Mesenchymal stem cell (in vitro differentiated cells and primary cell): ENCODE measurements around the gene OR14K1.
"Not testable (repeated sequence)": the region's sequence is repeated elsewhere in the genome, so short reads cannot be mapped to it uniquely, and the experiment has no call there.

Experiments used
- DNase-seq: peaks from one replicate; pipeline ENCODE4 v3.0.0-alpha.2; 2013
- H2AFZ ChIP-seq: one replicate; pipeline ENCODE4 v1.6.1; 2013; ENCODE audit warnings: low read depth, mild to moderate bottlenecking, control low read depth, inconsistent platforms, low read length, moderate library complexity
- H2AK5ac ChIP-seq: 2 replicates; pipeline ENCODE4 v1.6.1; 2013; ENCODE audit warnings: low read length, moderate library complexity, mild to moderate bottlenecking, inconsistent platforms; ENCODE audit not compliant: severe bottlenecking
- H2BK120ac ChIP-seq: one replicate; pipeline ENCODE4 v1.6.1; 2013; ENCODE audit warnings: low read depth, mild to moderate bottlenecking, inconsistent platforms, low read length, moderate library complexity
- H2BK12ac ChIP-seq, 2 experiments: one replicate each; pipeline ENCODE4 v1.6.1; 2013; ENCODE audit warnings: inconsistent platforms in 2 of 2, low read length in 2 of 2, mild to moderate bottlenecking in 2 of 2, moderate library complexity in 2 of 2, control low read depth in 1 of 2
- H2BK15ac ChIP-seq: one replicate; pipeline ENCODE4 v1.6.1; 2013; ENCODE audit warnings: mild to moderate bottlenecking, low read depth, inconsistent platforms; ENCODE audit not compliant: poor library complexity, severe bottlenecking
- H2BK5ac ChIP-seq: 2 replicates; pipeline ENCODE4 v1.6.1; 2013; ENCODE audit warnings: low read depth, mild to moderate bottlenecking, low read length, control low read depth, inconsistent platforms; ENCODE audit not compliant: poor library complexity, severe bottlenecking
- H3K14ac ChIP-seq, 2 experiments: one replicate each; pipeline ENCODE4 v1.6.1; 2013; ENCODE audit warnings: inconsistent platforms in 2 of 2, low read length in 2 of 2, control low read depth in 1 of 2, mild to moderate bottlenecking in 1 of 2, moderate library complexity in 1 of 2
- H3K18ac ChIP-seq, 2 experiments: one replicate each; pipeline ENCODE4 v1.6.1; 2013; ENCODE audit warnings: inconsistent platforms in 2 of 2, low read length in 2 of 2, control low read depth in 1 of 2, low read depth in 1 of 2, mild to moderate bottlenecking in 1 of 2
- H3K23ac ChIP-seq, 2 experiments: one replicate each; pipeline ENCODE4 v1.6.1; 2013; ENCODE audit warnings: inconsistent platforms in 2 of 2, low read length in 2 of 2, mild to moderate bottlenecking in 2 of 2, moderate library complexity in 2 of 2, control low read depth in 1 of 2
- H3K27ac ChIP-seq: 2 replicates; pipeline ENCODE4 v1.5.1; 2013; ENCODE audit warnings: mild to moderate bottlenecking, moderate library complexity, low read length, control low read depth, inconsistent platforms; ENCODE audit not compliant: poor library complexity, severe bottlenecking
- H3K27me3 ChIP-seq, 2 experiments: 2 replicates each; pipeline versions ENCODE4 v1.6.1 to v1.7.0; 2013; ENCODE audit warnings: low read length in 2 of 2, mild to moderate bottlenecking in 2 of 2, moderate library complexity in 2 of 2, control low read depth in 1 of 2, inconsistent platforms in 1 of 2; ENCODE audit not compliant: control insufficient read depth in 1 of 2, insufficient read depth in 1 of 2
- H3K36me3 ChIP-seq, 2 experiments: 2 replicates each; pipeline versions ENCODE4 v1.6.1 to v1.7.0; 2013; ENCODE audit warnings: low read length in 2 of 2, control low read depth in 1 of 2, inconsistent platforms in 1 of 2, low read depth in 1 of 2, mild to moderate bottlenecking in 1 of 2; ENCODE audit not compliant: insufficient read depth in 2 of 2, control insufficient read depth in 1 of 2
- H3K4ac ChIP-seq, 2 experiments: one replicate each; pipeline ENCODE4 v1.6.1; 2013; ENCODE audit warnings: inconsistent platforms in 2 of 2, low read length in 2 of 2, mild to moderate bottlenecking in 2 of 2, moderate library complexity in 2 of 2, control low read depth in 1 of 2, low read depth in 1 of 2
- H3K4me1 ChIP-seq: 2 replicates; pipeline ENCODE4 v1.6.1; 2013; ENCODE audit warnings: low read depth, low read length, control low read depth; ENCODE audit not compliant: control insufficient read depth, insufficient read depth
- H3K4me2 ChIP-seq: 2 replicates; pipeline ENCODE4 v1.6.1; 2013; ENCODE audit warnings: low read length, mild to moderate bottlenecking, inconsistent platforms; ENCODE audit not compliant: poor library complexity, severe bottlenecking
- H3K4me3 ChIP-seq, 2 experiments: 2 replicates each; pipeline versions ENCODE4 v1.5.1 to v1.7.0; 2013; ENCODE audit warnings: low read length in 2 of 2, mild to moderate bottlenecking in 2 of 2, control low read depth in 1 of 2, low read depth in 1 of 2; ENCODE audit not compliant: insufficient read depth in 1 of 2
- H3K79me1 ChIP-seq: replicated peaks from 2 replicates; pipeline ENCODE4 v1.6.1; 2013; ENCODE audit warnings: mild to moderate bottlenecking, control low read depth, low read length, inconsistent platforms; ENCODE audit not compliant: poor library complexity, severe bottlenecking
- H3K9ac ChIP-seq: 2 replicates; pipeline ENCODE4 v1.7.0; 2013; ENCODE audit warnings: mild to moderate bottlenecking, low read length, moderate library complexity
- H3K9me3 ChIP-seq: 2 replicates; pipeline ENCODE4 v1.7.0; 2013; ENCODE audit warnings: mild to moderate bottlenecking, low read length; ENCODE audit not compliant: control insufficient read depth
- H4K8ac ChIP-seq: one replicate; pipeline ENCODE4 v1.6.1; 2013; ENCODE audit warnings: inconsistent platforms, mild to moderate bottlenecking, low read length, moderate library complexity
- H4K91ac ChIP-seq: one replicate; pipeline ENCODE4 v1.6.1; 2013; ENCODE audit warnings: mild to moderate bottlenecking, low read length, inconsistent platforms
- WGBS: methylation state at CpG from one replicate; pipeline ENCODE4 v1.1.7; 2013; ENCODE audit warnings: mixed read lengths; 5-methylcytosine and 5-hydroxymethylcytosine counted together

OR14K1 gene

DNA sequence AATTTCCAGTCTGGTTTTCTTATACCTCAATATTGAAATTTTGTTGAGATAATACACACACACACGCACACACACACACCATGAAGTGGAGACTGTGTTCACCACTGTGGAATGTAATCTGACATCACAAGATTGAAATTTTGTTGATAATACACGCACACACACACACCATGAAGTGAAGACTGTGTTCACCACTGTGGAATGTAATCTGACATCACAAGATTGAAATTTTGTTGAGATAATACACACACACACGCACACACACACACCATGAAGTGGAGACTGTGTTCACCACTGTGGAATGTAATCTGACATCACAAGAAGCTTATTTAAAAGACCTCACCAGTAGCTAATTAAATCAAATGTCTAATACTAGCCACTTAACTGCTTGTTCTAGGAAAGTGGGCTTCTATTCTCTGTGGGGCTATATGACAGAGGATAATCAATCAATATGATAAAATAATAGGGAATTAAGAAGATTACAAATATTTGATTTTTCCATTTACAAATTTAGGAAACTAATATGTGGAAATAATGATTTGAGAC lies 3.9 kb downstream of the OR14K1 start:
- not testable (repeated sequence) for H3K4me2 ChIP-seq
- no CpG with 5 or more reads among the region's 3 CpGs for WGBS
- DNase-seq, result peak; percentile 81

DNA sequence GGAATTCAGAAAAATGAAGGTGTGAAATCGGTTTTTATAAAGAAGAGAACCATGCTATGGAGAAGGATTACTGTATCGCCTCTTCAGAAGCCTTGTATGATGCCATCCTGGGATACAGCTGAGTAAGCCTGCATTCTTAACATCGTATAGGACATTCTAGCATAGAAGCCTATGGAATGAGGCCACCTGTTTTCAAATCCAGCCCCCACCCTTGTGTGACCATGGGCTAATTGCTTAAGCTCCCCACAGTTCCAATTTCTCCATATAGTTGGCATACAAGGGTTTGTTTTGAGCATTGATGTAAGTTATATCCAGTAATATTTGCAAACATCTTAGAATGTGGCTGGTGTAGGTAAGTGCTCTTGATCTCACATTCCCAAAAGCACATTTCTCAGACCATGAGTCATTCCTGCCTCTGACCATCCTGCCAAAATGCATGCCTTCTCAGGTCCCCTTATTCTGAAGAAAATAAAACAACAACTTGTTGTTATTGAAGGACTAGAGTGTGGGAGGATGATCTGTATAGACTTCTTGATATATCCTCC lies 8.0 kb downstream of the OR14K1 start:
- Histone ChIP-seq H3K4me3 (no peak overlapping the region), H2AK5ac (no peak overlapping the region), H2AFZ (no peak overlapping the region), H3K36me3 (no peaks in the 10 kb centered on the region), H2BK15ac (no peak overlapping the region), H3K4me1 (peaks cover 2% of the 10 kb centered on the region), H3K27me3 (no peaks in the 10 kb centered on the region), H3K9me3 (peaks cover 49% of the 10 kb centered on the region), H3K4me2 (no peak overlapping the region), H4K8ac (no peak overlapping the region), H2BK12ac (no peak overlapping the region), H3K23ac (no peak overlapping the region), H2BK5ac (no peak overlapping the region), H4K91ac (no peak overlapping the region), H3K9ac (no peak overlapping the region), H3K27ac (no peak overlapping the region), H2BK120ac (no peak overlapping the region), H3K4ac (no peak overlapping the region), H3K18ac (no peak overlapping the region), H3K14ac (no peak overlapping the region), H3K79me1 (no peaks in the 10 kb centered on the region)
- WGBS, result 53% methylated on average over 3 of the region's 3 CpGs
- no peak for DNase-seq

More for the DNA sequence above, 3.9 kb downstream of the OR14K1 start:
- H2BK5ac ChIP-seq, H4K91ac ChIP-seq, H2AK5ac ChIP-seq, H3K4ac ChIP-seq, H3K4me1 ChIP-seq, H3K27me3 ChIP-seq, H3K4me3 ChIP-seq, H2AFZ ChIP-seq, H3K14ac ChIP-seq, H3K18ac ChIP-seq, H3K79me1 ChIP-seq, H3K27ac ChIP-seq, H2BK120ac ChIP-seq, H3K23ac ChIP-seq, H3K36me3 ChIP-seq, H2BK15ac ChIP-seq, H4K8ac ChIP-seq, H2BK12ac ChIP-seq, H3K9ac ChIP-seq: not testable (repeated sequence)
- H3K9me3 ChIP-seq, result peaks cover 48% of the 10 kb centered on the region

DNA sequence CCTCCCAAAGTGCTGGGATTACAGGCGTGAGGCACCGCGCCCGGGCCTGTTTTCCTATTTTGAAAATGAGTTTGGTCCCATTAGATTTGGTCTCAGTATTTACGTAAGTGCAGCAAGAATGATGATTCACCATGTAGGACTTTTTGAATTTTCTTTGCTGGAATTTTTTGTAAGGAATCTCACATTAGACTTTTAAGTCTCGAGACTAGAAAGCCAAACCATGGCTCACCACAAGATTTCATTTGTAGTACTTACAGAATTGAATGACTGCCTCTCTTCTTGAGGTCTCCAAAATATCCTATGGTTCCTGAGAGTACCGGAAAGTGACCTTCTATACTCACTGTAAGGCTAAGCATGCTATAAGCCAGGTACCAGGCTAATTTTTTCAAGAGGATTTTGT lies 9.2 kb downstream of the OR14K1 start:
- no peaks in the 10 kb centered on the region for H3K36me3 ChIP-seq
- H3K18ac ChIP-seq, result no peak overlapping the region
- WGBS, result 49% methylated on average over 7 of the region's 7 CpGs
- H3K4ac ChIP-seq, result no peak overlapping the region
- no peak overlapping the region for H3K14ac ChIP-seq
- H3K27me3 ChIP-seq, result no peaks in the 10 kb centered on the region
- no peak overlapping the region for H4K8ac ChIP-seq
- H2BK5ac ChIP-seq, result no peak overlapping the region
- no peaks in the 10 kb centered on the region for H3K79me1 ChIP-seq
- no peak overlapping the region for H2BK12ac ChIP-seq
- DNase-seq, result peak; percentile 29
- H3K9me3 ChIP-seq, result peaks cover 47% of the 10 kb centered on the region
- H3K4me3 ChIP-seq, result no peak overlapping the region
- H3K27ac ChIP-seq, result peak overlapping the region; percentile 79
- no peak overlapping the region for H2BK120ac ChIP-seq
- H3K23ac ChIP-seq, result no peak overlapping the region
- H2AFZ ChIP-seq, result no peak overlapping the region
- H3K4me1 ChIP-seq, result peaks cover 2% of the 10 kb centered on the region
- no peak overlapping the region for H2BK15ac ChIP-seq
- no peak overlapping the region for H4K91ac ChIP-seq
- H2AK5ac ChIP-seq, result no peak overlapping the region
- H3K9ac ChIP-seq, result no peak overlapping the region
- no peak overlapping the region for H3K4me2 ChIP-seq

DNA sequence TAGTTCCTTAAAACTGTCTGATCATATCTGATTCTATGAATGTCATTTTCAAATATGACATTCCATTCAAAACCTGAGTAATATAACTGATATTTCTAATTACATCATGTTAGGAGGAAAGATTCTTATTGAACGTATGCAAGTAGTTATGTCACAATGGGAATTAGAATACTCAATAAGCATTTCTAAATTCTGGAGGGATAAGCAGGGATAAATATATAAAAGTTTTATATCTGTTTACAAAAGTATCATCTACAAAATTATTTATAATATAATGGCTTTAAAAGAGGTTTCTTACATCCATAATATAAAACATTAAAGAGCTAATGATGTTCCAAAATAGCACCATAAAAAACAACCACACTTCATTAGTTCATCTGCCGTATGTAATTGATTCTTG lies 9.6 kb downstream of the OR14K1 start, which contains the start of gene OR14A2:
Gene OR14A2 (minus strand): TSS at position 101 of the 400 bp plus-strand sequence.
- H3K79me1 ChIP-seq, result no peaks in the 10 kb centered on the region
- no peak within 1 kb of the TSS for H4K91ac ChIP-seq
- H3K9me3 ChIP-seq, result peaks cover 47% of the 10 kb centered on the region
- H3K4me1 ChIP-seq, result peaks cover 2% of the 10 kb centered on the region
- no peak within 1 kb of the TSS for H4K8ac ChIP-seq
- H2BK5ac ChIP-seq, result no peak within 1 kb of the TSS
- no peaks in the 10 kb centered on the region for H3K36me3 ChIP-seq
- H3K14ac ChIP-seq, result no peak within 1 kb of the TSS
- H2BK120ac ChIP-seq, result no peak within 1 kb of the TSS
- no peak within 1 kb of the TSS for H3K4ac ChIP-seq
- WGBS, result 100% methylated on average over 1 of the region's 2 CpGs
- no peak within 1 kb of the TSS for H3K23ac ChIP-seq
- peak within 1 kb of the TSS; percentile 79 for H3K27ac ChIP-seq
- H3K4me2 ChIP-seq, result no peak within 1 kb of the TSS
- no peak within 1 kb of the TSS for H2BK15ac ChIP-seq
- no peak within 1 kb of the TSS for H3K4me3 ChIP-seq
- no peak within 1 kb of the TSS for H2BK12ac ChIP-seq
- no peak for DNase-seq
- no peak within 1 kb of the TSS for H2AK5ac ChIP-seq
- no peaks in the 10 kb centered on the region for H3K27me3 ChIP-seq
- no peak within 1 kb of the TSS for H2AFZ ChIP-seq
- H3K18ac ChIP-seq, result no peak within 1 kb of the TSS
- H3K9ac ChIP-seq, result no peak within 1 kb of the TSS
